K562 (cell line): ENCODE data around the gene PTGER3.

Source experiments
- EZH2 ChIP-seq: IDR thresholded peaks from 2 replicates; pipeline ENCODE4 v1.6.1; 2012; ENCODE audit warnings: low read depth, mild to moderate bottlenecking, inconsistent platforms, low read length, borderline replicate concordance
- GABPA ChIP-seq: fragments of 200-800 bp; sonication (Bioruptor generic); conservative IDR thresholded peaks from 2 replicates; pipeline ENCODE4 v1.6.1; 2016; ENCODE audit warnings: low read depth, missing genetic modification characterization, missing compliant biosample characterization
- NRF1 ChIP-seq, 2 experiments: fragments of 450-650 bp; IDR thresholded peaks in 1 of 2; conservative IDR thresholded peaks in 1 of 2; 2 replicates each; pipeline ENCODE4 v1.6.1; 2014; ENCODE audit warnings: mild to moderate bottlenecking in 2 of 2
- POLR2A ChIP-seq: fragments of 450-650 bp; conservative IDR thresholded peaks from 2 replicates; pipeline ENCODE4 v1.6.1; 2016
- SP2 ChIP-seq: IDR thresholded peaks from 2 replicates; pipeline ENCODE4 v1.6.1; 2011; ENCODE audit warnings: mild to moderate bottlenecking, low read depth, low read length, moderate library complexity; ENCODE audit not compliant: poor library complexity, severe bottlenecking; ENCODE audit errors: extremely low read depth
- SRSF9 ChIP-seq: fragments of 200-400 bp; formaldehyde crosslinking; IDR thresholded peaks from 2 replicates; pipeline ENCODE4 v1.6.1; 2017; ENCODE audit warnings: low read depth, low read length, borderline replicate concordance
- ZKSCAN8 ChIP-seq: fragments of 200-800 bp; sonication (Bioruptor generic); IDR thresholded peaks from 2 replicates; pipeline ENCODE4 v1.6.1; 2016; ENCODE audit warnings: missing genetic modification characterization, missing compliant biosample characterization

DNA sequence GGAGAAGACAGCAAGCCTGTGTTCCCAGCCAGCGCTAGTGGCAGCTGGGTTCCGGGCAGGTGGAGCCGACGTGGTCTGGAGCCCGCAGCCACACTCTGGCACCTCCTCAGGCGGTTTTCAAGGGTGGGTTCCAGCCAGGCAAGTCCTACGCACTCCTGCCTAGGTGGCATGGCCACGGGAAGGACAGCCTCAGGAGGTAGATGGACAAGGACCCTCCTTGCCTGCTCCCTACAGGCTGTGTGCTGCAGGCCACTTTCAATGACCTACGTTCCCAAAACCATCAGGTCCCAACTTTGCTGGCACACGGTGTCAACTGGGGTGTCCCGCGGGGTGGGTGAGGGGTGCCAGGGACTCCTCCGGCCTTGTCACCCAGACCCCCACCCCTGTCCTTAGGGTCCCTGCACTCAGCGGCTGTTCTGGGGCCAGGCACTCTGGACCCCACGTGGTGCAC lies 6.7 kb upstream of the PTGER3 start:
- TF ChIP-seq SRSF9, result no peak
- no peak for TF ChIP-seq NRF1 (conservative IDR thresholded peaks at IDR 0.05 in 1 of 2, IDR thresholded peaks at IDR 0.05 in 1 of 2)
- TF ChIP-seq GABPA (tag), result no peak
- no peak for TF ChIP-seq SP2
- no peak for TF ChIP-seq ZKSCAN8 (CRISPR knock-in tag)
- TF ChIP-seq POLR2A, result no peak; the same call in 1 of the 2 replicates
- TF ChIP-seq EZH2, result no peak
